HepG2 (cell line): ENCODE results near the gene CSTB. TPM values are rescaled to one million over a fixed set of nuclear protein-coding genes. Genes with fewer than 3 reads are reported as not detected.

Experiments used
- ATAC-seq: fragments of 200-7000 bp; cut with Tn5 transposase; 3 replicates; pipeline ENCODE4 v1.9.1; 2020; ENCODE audit warnings: mild to moderate bottlenecking, moderate library complexity
- BruUV-seq: library from RNA; stranded (reverse); fragments of 400-500 nt; replicated peaks from 2 replicates; lab custom pipeline; 2021; lab: Mats Ljungman, UMichigan
- CTCF ChIA-PET: fragments of 300-600 bp; formaldehyde crosslinking; extraction: SDS; loops from one replicate; lab custom pipeline; 2021; ENCODE audit warnings: low total read pairs, inconsistent platforms, low intra/inter-chr PET ratio; lab: Yijun Ruan, JAX
- POLR2A ChIA-PET: fragments of 350-600 bp; sonication (Branson Sonifier 250); formaldehyde crosslinking; loops from one replicate; lab custom pipeline; 2020; ENCODE audit warnings: antibody characterized with exemption, inconsistent platforms; lab: Yijun Ruan, JAX
- DNase-seq: peaks from one replicate; pipeline ENCODE4 v3.0.0-alpha.2; 2015; ENCODE audit warnings: low spot score
- FAIRE-seq: peaks from 3 replicates; lab custom pipeline; 2011; peaks lifted over from hg19 to GRCh38; lab: Jason Lieb, UNC
- H2AFZ ChIP-seq: one replicate; pipeline ENCODE4 v1.6.1; 2011; ENCODE audit warnings: low read length, inconsistent platforms
- H3K27ac ChIP-seq: fragments of 300-600 bp; 3 replicates; pipeline ENCODE4 v1.8.0; 2011; ENCODE audit warnings: mixed run types, mild to moderate bottlenecking, mixed read lengths, low read length, inconsistent platforms; ENCODE audit not compliant: insufficient read depth; ENCODE audit errors: extremely low read length
- H3K27me3 ChIP-seq, 2 experiments: fragments of 200-600 bp in 1 of 2; 2 replicates in 1 of 2; 3 replicates in 1 of 2; pipeline versions ENCODE4 v1.6.0 to v1.8.0; 2011; ENCODE audit warnings: low read length in 2 of 2, mild to moderate bottlenecking in 2 of 2, moderate library complexity in 2 of 2, inconsistent platforms in 1 of 2; ENCODE audit not compliant: insufficient read depth in 2 of 2, control insufficient read depth in 1 of 2
- H3K36me3 ChIP-seq, 2 experiments: fragments of 200-600 bp in 1 of 2; replicated peaks in 1 of 2; 2 replicates in 1 of 2; 3 replicates in 1 of 2; pipeline versions ENCODE4 v1.5.1 to v1.8.0; 2011; ENCODE audit warnings: low read length in 2 of 2, inconsistent platforms in 1 of 2; ENCODE audit not compliant: insufficient read depth in 2 of 2, control insufficient read depth in 1 of 2
- H3K4me1 ChIP-seq: 2 replicates; pipeline ENCODE4 v1.5.1; 2012; ENCODE audit warnings: low read length, inconsistent platforms; ENCODE audit not compliant: insufficient read depth
- H3K4me2 ChIP-seq: 2 replicates; pipeline ENCODE4 v1.6.0; 2011; ENCODE audit warnings: low read depth, low read length, inconsistent platforms
- H3K4me3 ChIP-seq, 3 experiments: fragments of 200-600 bp in 1 of 3; sonication (generic), shearing (Covaris generic) in 1 of 3; replicated peaks in 1 of 3; 2 replicates each; pipeline ENCODE4 v1.5.1; 2011 to 2016; ENCODE audit warnings: low read length in 3 of 3, inconsistent platforms in 2 of 3, low read depth in 2 of 3, mild to moderate bottlenecking in 2 of 3, control low read depth in 1 of 3, mixed read lengths in 1 of 3; ENCODE audit not compliant: insufficient read depth in 1 of 3
- H3K79me2 ChIP-seq: one replicate; pipeline ENCODE4 v1.6.1; 2011; ENCODE audit warnings: low read length, inconsistent platforms; ENCODE audit not compliant: insufficient read depth
- H3K9ac ChIP-seq: 2 replicates; pipeline ENCODE4 v1.6.0; 2011; ENCODE audit warnings: mild to moderate bottlenecking, low read depth, low read length, inconsistent platforms; ENCODE audit not compliant: insufficient read depth
- H3K9me3 ChIP-seq: 2 replicates; pipeline ENCODE4 v1.5.1; 2012; ENCODE audit warnings: mild to moderate bottlenecking, low read length
- H4K20me1 ChIP-seq: 2 replicates; pipeline ENCODE4 v1.6.0; 2011; ENCODE audit warnings: inconsistent platforms, mild to moderate bottlenecking, low read length, moderate library complexity; ENCODE audit not compliant: insufficient read depth
- AGO2 ChIP-seq: fragments of 200-400 bp; formaldehyde crosslinking; optimal IDR thresholded peaks from 2 replicates; pipeline ENCODE3; 2017; ENCODE audit warnings: mild to moderate bottlenecking, low read depth, low read length, moderate library complexity
- GATA4 ChIP-seq: sonication (generic); IDR thresholded peaks from 2 replicates; pipeline ENCODE4 v1.6.1; 2016; ENCODE audit warnings: antibody characterized with exemption, low read depth, borderline replicate concordance
- HNRNPL ChIP-seq: fragments of 200-400 bp; formaldehyde crosslinking; IDR thresholded peaks from 2 replicates; pipeline ENCODE4 v1.6.1; 2017; ENCODE audit warnings: mild to moderate bottlenecking, low read depth, low read length
- RFXANK ChIP-seq: IDR thresholded peaks from 2 replicates; pipeline ENCODE4 v1.6.1; 2016
- WGBS: methylation state at CpG from one replicate; pipeline ENCODE4 v1.1.6; 2017; ENCODE audit warnings: low lambda C conversion rate; 5-methylcytosine and 5-hydroxymethylcytosine counted together
- in situ Hi-C: cut with HindIII; loops from 2 replicates; pipeline ENCODE4 v1.10.0; 2017; ENCODE audit warnings: low pct_unique_long_range_greater_than_20kb; ENCODE audit not compliant: extremely low pct_ligation_motif_present
- intact Hi-C: fragments of 100-400 bp; cut with micrococcal nuclease; formaldehyde crosslinking; loops from one replicate; pipeline ENCODE4 v1.10.0; 2022; ENCODE audit not compliant: unreplicated experiment
- polyA plus RNA-seq, 8 experiments: library from polyadenylated mRNA; depleted of rRNA in 3 of 8; stranded (reverse) in 7 of 8; unstranded in 1 of 8; fragments of >200 nt; fragmentation: Illumina TruSeq in 4 of 8; extraction: Trizol in 4 of 8; gene quantifications; 2 replicates each; pipeline versions ENCODE4 v1.2.1 to v1.2.3, GENCODE V29; 2011 to 2016; ENCODE audit warnings: low read depth in 4 of 8, missing spikeins in 1 of 8, mixed read lengths in 1 of 8; ENCODE audit not compliant: insufficient read depth in 1 of 8
- total RNA-seq, 5 experiments: library from RNA; depleted of rRNA; stranded (reverse); fragments of >200 nt; fragmentation: Illumina TruSeq; extraction: Trizol; gene quantifications; 2 replicates each; pipeline ENCODE4 v1.2.3, GENCODE V29; 2016; ENCODE audit warnings: low read depth in 1 of 5

CSTB gene
- total and polyA plus RNA-seq, 2 of the 13 experiments (the other 11 are each of a cell fraction or from before 2014, with no cell fraction given): 11.7 to 94.1 TPM

DNA sequence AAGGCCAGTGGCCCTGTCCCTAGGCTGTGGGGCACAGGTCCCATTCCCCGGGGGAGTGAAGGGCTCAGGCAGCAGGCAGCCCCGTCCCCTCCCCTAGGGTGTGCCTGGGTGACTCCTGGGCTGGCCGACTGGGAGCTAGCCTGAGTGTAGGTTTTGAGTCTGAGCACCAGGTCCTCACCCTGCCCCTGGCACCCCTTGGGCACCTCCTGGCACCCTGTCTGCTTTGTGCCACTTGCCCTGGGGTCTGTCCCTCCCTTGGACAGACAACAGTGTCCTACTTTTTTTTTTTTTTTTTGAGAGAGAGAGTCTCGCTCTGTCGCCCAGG, 37.5 kb upstream of the CSTB start:
- Histone ChIP-seq H3K27ac (no peak overlapping the region), H3K27me3 (peaks cover 3 to 7% of the 10 kb centered on the region in 2 experiments; a peak in 4 of 5 replicates), H3K9me3 (no peaks in the 10 kb centered on the region), H3K9ac (no peak overlapping the region), H2AFZ (no peak overlapping the region), H3K4me1 (peaks cover 65% of the 10 kb centered on the region), H4K20me1 (no peaks in the 10 kb centered on the region), H3K4me2 (no peak overlapping the region), H3K36me3 (no peaks in the 10 kb centered on the region; a peak in 1 of 5 replicates)
- intact Hi-C loops: loop anchor here (10.0 kb wide), 1 partner anchor 101 kb away; no protein-coding TSS in a partner anchor
- POLR2A ChIA-PET: no interaction called here
- in situ Hi-C loops: loop anchor here (5.0 kb wide), 1 partner anchor 124 kb away; no protein-coding TSS in a partner anchor
- ATAC-seq: no peak
- no peak for DNase-seq
- TF ChIP-seq GATA4 (no peak), HNRNPL (0 out of 2 replicates have a peak, but pooled peaks have one; percentile 29)
- TF ChIP-seq, all 625 proteins: peak for 1
- H3K4me3 ChIP-seq: no peak overlapping the region
- WGBS: 57% methylated on average over 3 of the region's 5 CpGs
- no TSS peak for BruUV-seq
- no peaks in the 10 kb centered on the region for H3K79me2 ChIP-seq
- no peak for FAIRE-seq
- CTCF ChIA-PET: no interaction called here

- Histone ChIP-seq H3K9me3 (no peaks in the 10 kb centered on the region), H3K36me3 (no peaks in the 10 kb centered on the region; a peak in 1 of 5 replicates), H3K79me2 (no peaks in the 10 kb centered on the region), H2AFZ (no peak overlapping the region), H3K27ac (no peak overlapping the region), H3K4me3 (no peak overlapping the region), H3K27me3 (peaks cover 3 to 4% of the 10 kb centered on the region in 2 experiments; a peak in 4 of 5 replicates), H3K4me2 (no peak overlapping the region), H4K20me1 (no peaks in the 10 kb centered on the region), H3K4me1 (peaks cover 65% of the 10 kb centered on the region), H3K9ac (no peak overlapping the region)
- in situ Hi-C loops (loop anchor here (5.0 kb wide), 1 partner anchor 124 kb away; no protein-coding TSS in a partner anchor), intact Hi-C loops (loop anchor here (10.0 kb wide), 1 partner anchor 102 kb away; no protein-coding TSS in a partner anchor)
- no peak for TF ChIP-seq RFXANK
- peak; percentile 49 for TF ChIP-seq AGO2
- CTCF ChIA-PET: no interaction called here
- BruUV-seq: no TSS peak
- DNase-seq: no peak
- POLR2A ChIA-PET: no interaction called here
- ATAC-seq: 0 out of 3 replicates have a peak, but pooled peaks have one; percentile 1
- FAIRE-seq: no peak
- no CpG with 5 or more reads among the region's 19 CpGs for WGBS
Measured at GRCh38 chr21:43812957-43813655, 37.0 kb upstream of the CSTB start.
